ENCODE measurements around the gene IL22RA1.

DNA sequence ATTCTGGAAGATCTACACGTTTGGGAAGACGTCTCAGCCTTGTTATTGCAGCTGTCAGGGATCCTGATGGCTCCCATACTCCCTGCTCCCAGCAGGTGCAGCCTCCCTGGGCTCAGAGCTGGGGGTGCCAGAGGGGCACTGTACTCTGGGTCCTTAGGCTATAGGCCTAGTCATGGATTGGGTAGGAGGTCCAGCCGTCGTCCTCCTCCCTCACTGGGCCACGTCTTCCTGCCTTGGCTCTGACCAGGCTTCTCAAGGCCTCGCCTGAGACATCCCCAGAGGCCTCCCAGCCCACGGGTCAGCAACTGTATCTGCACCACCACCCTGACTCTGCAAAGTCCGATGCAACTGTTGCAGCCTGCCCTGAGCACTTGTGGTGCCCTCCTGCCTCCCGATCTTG lies 49.2 kb downstream of the IL22RA1 start:
- TF ChIP-seq, protein P1, sequence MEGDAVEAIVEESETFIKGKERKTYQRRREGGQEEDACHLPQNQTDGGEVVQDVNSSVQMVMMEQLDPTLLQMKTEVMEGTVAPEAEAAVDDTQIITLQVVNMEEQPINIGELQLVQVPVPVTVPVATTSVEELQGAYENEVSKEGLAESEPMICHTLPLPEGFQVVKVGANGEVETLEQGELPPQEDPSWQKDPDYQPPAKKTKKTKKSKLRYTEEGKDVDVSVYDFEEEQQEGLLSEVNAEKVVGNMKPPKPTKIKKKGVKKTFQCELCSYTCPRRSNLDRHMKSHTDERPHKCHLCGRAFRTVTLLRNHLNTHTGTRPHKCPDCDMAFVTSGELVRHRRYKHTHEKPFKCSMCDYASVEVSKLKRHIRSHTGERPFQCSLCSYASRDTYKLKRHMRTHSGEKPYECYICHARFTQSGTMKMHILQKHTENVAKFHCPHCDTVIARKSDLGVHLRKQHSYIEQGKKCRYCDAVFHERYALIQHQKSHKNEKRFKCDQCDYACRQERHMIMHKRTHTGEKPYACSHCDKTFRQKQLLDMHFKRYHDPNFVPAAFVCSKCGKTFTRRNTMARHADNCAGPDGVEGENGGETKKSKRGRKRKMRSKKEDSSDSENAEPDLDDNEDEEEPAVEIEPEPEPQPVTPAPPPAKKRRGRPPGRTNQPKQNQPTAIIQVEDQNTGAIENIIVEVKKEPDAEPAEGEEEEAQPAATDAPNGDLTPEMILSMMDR (IDR thresholded peaks at IDR 0.05), result no peak
- no peak for TF ChIP-seq POLR2A (IDR thresholded peaks at IDR 0.05)

Measured in lower leg skin (tissue), 3 donors.